Left renal pelvis (tissue), 4 donors: Measurements from ENCODE around the gene CGB5. TPM values are rescaled to one million over a fixed set of nuclear protein-coding genes. Genes with fewer than 3 reads are reported as not detected.
"Not testable (repeated sequence)": the region's sequence is repeated elsewhere in the genome, so short reads cannot be mapped to it uniquely, and the experiment has no call there.

Experiments used
- DNase-seq, 4 donors: peaks; one replicate each; pipeline ENCODE4 v3.0.0-alpha.2; 2013; ENCODE audit warnings: low read depth in 4 of 4, low spot score in 3 of 4
- polyA plus RNA-seq, 4 donors: library from polyadenylated mRNA; unstranded; fragments of 120-200 nt; gene quantifications; one replicate each; pipeline ENCODE4 v1.2.1, GENCODE V29; 2013; ENCODE audit not compliant: insufficient read length in 4 of 4

Gene CGB5
- polyA plus RNA-seq: under 1 TPM in 1 of 4 donors, not detected in 3; 0.18 TPM

DNA sequence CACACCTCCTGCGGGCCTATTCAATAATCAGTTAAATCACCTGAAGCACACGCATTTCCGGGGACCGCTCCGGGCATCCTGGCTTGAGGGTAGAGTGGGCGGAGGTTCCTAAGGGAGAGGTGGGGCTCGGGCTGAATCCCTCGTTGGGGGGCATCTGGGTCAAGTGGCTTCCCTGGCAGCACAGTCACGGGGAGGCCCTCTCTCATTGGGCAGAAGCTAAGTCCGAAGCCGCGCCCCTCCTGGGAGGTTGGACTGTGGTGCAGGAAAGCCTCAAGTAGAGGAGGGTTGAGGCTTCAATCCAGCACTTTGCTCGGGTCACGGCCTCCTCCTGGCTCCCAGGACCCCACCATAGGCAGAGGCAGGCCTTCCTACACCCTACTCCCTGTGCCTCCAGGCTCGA is at the start of gene CGB5:
TSS of gene CGB5 (plus strand) at position 301 of the 400 bp plus-strand sequence. CDS start 362 bp downstream, outside the sequence.
- not testable (repeated sequence) for DNase-seq

DNA sequence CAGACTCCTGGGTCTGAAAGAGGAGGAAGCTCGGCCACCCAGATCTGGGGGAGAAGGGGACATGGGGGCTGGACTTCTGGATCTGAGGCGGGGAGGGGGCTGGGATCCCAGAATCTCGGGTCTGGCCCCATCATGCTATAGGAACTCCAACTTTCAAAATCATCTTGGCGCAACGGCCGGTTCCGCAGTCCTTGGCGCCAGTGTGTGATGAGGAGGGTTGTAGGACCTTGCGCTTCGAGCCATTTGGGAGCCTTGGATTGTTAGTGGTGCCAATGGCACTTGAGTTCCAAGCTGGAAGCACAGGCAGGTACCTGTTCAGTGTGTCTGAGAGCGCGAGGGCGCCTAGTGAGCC is 49.6 kb upstream of the CGB5 start:
- no peak for DNase-seq

DNA sequence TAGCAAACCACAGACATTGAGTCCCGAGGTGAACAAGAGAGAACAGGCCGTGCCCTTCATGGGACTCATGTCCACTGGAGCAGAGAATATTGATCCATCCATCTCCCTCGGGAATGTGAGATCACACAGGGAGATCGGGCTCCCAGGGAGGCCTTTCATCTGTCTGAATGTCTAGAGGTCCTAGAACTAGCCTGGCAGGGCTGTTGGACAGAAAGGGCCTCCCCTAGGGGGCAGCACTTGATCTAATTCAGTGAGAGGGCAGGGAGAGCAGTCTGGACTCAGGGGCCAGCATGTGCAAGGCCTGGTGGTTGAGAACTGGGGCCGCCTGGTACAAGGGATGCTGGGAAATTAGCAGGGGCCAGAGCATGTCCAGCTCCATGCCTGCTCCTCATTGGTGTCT is 45.7 kb upstream of the CGB5 start:
- no peak for DNase-seq

DNA sequence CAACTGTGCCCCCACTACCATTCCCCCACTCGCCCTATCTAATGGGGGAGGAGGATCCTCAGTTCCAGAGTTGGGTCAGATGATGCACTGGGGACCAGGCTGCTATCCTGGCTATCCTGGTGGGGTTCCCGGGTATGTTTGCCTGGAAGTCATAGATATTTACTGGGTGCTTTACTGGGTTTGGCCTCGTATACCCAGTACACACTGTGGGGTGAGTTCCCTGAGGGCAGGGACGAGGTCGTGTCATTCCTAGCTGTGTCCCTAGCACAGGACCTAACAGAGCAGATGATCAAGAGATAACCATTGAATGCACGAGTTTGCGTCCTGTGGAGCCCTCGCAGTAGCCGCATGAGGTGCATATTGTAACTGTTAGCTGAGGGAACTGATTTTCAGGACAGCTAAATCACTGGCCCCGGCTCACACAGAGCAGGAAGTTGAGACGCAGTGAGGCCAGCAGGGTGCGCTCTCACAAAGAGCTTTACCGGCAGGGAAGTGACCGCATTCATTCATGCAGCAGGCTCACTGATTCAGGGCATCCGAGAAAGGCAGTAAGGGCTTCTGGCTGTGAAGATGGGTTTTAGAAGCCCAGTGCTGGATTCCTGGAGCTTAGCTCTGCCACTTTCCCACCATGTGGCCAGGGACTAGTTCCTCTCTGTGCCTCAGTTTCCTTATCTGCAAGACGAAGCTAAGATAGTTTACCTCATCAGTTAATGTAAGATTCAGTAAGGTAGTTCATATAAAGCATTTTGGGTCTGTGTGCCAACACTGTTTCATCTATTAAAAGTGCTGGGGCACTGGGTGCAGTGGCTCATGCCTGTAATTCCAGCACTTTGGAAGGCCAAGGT is 43.9 kb upstream of the CGB5 start:
- no peak for DNase-seq

DNA sequence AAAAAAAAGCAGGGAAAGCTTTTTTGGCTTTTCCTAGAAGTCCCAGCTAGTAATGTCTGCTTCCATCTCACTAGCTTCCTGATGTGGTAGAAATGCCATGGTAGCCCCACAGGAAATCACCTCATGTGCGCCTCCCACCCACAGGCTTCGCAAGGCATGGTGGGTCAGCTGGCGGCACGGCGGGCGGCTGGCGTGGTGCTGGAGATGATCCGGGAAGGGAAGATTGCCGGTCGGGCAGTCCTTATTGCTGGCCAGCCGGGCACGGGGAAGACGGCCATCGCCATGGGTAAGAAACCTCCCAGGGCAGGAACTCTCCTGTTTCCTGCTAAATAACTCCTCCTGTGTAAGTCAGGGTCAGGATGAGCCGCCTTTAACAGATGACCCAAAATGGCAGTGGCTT is 39.5 kb upstream of the CGB5 start:
- DNase-seq: no peak

DNA sequence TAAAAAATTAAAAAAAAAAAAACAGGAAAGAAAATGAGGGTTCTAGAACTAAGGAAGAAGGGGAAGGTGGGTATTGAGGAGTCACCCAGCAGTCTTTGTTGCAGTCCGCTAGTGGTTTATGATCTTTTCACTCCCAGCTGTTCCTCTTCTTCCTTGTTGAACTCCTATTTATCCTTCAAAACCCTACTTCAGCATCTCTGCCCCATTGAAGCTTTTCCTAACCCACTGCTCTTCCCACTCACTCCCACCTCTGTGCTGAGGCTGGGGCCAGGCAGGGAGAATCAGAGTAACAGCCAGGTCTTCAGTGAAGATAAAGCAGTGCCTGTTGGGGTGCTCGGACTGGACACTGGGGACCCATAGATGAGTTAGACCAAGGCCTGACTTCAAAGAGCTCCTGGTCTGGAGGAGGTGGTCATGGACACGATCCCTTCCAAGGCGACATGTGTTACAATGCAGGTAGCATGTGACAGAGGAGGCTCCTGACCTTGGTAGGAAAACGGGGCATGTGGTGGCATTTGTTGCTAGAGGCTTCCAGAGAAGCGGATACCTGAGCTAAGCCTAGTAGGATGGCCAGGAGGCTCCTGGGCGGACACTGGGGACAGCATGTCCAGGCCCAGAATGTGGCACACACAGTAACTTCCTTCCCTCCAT is 38.6 kb upstream of the CGB5 start:
- DNase-seq: no peak

DNA sequence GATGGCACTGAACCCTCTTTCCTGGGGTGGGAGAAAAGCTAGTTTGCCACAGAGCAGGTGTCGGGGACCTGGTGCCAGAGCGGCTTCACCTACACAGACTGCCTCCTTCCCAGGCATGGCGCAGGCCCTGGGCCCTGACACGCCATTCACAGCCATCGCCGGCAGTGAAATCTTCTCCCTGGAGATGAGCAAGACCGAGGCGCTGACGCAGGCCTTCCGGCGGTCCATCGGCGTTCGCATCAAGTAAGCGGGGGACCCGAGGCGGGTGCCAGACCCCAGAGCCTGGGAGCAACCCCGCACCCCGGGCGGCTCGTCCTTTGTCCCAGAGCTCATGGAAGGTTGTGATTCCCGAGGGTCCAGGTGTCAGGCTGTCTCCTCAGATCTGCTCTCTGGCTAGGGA is 36.7 kb upstream of the CGB5 start:
- DNase-seq: no peak

DNA sequence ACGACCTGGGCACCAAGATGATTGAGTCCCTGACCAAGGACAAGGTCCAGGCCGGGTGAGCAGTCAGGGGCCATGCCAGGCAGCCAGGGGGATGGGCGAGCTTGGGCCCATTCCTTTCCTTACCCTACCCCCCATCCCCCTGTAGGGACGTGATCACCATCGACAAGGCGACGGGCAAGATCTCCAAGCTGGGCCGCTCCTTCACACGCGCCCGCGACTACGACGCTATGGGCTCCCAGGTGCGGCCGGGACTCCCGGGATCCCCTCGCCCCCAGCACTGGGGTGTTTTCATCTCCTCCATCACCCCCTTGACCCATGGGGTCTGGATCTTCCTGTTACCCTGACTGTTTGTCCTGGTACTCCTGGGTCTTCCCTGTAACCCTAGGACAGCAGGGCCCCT is 33.8 kb upstream of the CGB5 start:
- DNase-seq: no peak

DNA sequence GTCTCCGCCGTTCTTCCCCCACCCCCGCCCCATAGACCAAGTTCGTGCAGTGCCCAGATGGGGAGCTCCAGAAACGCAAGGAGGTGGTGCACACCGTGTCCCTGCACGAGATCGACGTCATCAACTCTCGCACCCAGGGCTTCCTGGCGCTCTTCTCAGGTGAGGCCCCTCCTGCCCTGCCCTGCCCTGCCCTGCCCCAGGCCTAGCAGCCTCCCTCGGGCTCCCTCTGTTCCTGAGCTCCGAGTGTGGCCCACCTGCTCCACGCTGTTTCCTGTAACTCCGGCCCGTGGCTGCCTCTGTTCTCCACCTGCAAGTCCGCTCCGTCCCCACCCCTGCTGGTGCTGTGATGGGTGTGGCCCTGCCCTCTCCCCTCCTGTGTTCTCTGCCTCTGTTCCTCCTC is 33.2 kb upstream of the CGB5 start:
- no peak for DNase-seq

DNA sequence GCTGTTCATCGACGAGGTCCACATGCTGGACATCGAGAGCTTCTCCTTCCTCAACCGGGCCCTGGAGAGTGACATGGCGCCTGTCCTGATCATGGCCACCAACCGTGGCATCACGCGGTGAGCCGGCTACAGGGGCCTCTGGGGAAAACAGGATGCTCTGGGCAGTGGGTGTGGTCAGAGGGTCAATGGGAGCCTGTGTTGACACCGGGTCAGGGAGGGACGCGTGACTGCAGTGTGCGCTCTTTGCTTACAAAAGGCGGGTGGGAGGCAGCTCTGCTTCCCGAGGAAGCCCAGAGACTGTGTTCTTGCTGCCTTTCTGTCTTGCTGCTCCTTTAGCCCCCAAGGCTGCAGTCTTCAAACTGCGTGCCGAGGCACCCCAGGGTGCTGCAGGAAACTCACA is 32.5 kb upstream of the CGB5 start:
- no peak for DNase-seq

DNA sequence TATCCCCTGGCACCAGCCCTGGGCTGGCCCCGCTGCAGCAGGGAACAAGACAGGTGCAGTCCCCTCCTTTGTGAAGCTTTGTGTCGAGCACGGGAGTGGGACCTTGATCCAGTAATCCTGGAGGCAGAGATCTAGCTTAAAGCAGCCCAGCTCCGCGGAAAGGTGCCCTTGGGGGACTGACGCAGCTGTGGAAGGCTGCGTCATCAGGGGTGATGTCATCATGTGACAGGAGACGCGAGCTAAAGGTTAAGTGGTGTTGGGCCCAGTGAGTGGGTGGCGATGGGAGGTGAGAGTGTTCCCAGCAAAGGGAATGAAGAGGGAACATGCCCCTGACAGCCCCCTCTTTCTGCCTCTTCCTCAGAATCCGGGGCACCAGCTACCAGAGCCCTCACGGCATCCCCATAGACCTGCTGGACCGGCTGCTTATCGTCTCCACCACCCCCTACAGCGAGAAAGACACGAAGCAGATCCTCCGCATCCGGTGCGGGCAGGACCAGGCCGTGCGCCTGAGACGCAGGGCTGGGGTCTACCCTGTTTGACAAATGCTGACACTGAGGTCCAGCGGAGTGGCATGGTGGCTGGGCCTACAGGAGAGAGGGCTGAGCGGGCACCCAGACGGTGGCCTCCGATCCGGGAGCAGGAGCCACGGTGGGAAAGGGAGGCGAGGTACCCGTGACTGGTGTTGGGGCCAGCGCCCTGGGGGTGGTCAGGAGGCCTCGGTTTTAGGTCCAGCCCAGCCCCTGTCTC is 29.4 kb upstream of the CGB5 start:
- DNase-seq: no peak

DNA sequence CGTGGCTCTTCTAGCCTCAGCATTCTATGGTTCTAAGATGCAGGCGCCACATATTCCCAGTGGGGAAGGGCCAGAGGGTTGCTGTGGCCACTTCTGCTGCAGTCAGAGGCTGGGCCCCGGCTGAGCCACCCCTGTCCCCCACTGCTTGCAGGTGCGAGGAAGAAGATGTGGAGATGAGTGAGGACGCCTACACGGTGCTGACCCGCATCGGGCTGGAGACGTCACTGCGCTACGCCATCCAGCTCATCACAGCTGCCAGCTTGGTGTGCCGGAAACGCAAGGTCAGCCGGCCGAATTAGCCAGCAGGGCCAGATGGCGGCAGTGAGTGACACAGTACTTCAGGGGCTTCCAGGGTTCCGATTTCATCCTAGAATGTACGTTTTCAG is 28.8 kb upstream of the CGB5 start:
- DNase-seq: no peak

DNA sequence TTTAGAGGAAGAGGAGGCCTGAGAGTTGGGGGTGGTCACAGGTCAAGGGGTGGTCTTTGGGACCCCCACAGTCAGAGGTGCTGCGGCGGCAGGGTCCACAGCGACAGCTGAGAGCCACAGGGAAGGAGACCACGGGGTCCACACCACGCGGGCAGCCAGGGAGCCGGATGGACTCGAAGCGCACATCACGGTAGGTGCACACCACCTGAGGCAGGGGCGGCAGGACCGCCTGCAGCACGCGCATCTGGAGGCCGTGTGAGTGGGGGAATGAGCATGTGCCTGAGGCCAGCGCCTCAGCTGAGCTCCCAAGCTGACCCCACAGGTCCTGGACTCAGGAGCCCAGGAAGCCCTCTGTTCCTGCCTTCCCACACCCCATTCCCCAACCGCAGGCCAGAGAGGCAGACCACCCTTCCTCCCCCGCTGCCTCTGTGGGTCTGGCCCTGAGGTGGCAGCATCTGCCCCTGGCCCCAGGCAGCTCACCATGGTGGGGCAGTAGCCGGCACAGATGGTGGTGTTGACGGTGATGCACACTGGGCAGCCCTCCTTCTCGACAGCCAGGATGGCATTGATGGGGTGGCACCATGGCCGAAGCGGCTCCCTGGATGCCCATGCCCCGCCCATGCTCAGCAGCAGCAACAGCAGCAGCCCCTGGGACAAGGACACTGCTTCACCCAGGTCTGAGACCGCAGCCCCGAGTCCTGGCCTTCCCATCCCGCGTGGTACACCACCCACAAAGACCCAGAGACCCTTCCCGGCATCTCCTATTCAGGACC is 27.4 kb upstream of the CGB5 start:
- no peak for DNase-seq

DNA sequence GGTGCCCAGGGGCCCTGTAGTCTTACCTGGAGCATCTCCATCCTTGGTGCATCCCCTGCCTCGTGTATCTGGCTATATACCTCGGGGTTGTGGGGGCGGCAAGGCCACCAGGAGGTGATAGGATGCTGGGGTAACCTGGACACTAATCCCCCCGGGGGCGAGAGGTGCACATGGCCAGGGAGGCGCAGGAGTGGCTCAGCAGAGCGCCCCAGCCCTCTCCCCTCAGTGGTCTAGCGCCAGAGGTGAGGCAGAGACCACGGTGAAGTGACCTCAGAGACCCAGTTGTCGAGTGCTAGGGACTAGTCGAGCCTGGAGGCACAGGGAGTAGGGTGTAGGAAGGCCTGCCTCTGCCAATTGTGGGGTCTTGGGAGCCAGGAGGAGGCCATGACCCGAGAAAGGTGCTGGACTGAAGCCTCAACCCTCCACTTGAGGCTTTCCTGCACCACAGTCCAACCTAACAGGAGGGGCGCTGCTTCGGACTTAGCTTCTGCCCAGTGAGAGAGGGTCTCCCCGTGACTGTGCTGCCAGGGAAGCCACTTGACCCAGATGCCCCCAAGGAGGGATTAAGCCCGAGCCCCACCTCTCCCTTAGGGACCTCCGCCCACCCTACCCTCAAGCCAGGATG is 26.5 kb upstream of the CGB5 start, which contains the start of gene LHB:
TSS of gene LHB (minus strand) at position 51 of the 625 bp plus-strand sequence. CDS start at position 41, 10 bp downstream.
- no peak for DNase-seq

DNA sequence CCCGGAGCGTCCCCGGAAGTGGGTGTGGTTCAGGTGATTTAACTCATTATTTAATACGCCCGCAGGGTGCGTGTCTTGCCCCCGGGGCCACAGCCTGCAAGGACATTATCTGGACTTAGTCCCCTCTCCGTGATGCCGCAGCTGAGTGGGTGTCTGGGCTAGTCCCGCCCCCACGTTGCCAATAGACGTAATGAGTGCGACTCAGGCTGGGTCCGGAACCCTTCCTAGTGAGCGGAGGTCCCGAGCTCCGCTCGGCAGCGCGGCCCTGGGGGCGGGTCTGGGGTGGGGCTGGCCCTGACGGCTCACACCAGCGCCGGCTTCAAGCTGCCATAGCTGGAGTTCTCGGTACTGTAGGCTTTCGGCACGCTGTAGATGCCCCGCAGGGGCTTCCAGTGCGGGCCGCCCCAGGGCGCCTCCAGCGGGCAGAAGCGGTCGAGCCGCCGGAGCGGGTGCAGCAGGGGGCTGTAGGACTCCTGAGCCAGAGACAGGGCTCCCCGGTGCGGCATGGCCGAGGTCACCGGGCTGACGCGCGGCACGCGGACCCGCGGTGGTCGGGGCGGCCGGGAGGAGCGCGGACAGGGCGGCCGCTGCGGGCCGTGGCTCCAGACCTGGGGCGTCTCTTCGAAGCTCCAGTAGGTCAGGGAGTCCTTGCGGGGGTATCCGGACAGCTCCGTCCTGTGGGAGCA is 25.8 kb upstream of the CGB5 start:
- DNase-seq: no peak

DNA sequence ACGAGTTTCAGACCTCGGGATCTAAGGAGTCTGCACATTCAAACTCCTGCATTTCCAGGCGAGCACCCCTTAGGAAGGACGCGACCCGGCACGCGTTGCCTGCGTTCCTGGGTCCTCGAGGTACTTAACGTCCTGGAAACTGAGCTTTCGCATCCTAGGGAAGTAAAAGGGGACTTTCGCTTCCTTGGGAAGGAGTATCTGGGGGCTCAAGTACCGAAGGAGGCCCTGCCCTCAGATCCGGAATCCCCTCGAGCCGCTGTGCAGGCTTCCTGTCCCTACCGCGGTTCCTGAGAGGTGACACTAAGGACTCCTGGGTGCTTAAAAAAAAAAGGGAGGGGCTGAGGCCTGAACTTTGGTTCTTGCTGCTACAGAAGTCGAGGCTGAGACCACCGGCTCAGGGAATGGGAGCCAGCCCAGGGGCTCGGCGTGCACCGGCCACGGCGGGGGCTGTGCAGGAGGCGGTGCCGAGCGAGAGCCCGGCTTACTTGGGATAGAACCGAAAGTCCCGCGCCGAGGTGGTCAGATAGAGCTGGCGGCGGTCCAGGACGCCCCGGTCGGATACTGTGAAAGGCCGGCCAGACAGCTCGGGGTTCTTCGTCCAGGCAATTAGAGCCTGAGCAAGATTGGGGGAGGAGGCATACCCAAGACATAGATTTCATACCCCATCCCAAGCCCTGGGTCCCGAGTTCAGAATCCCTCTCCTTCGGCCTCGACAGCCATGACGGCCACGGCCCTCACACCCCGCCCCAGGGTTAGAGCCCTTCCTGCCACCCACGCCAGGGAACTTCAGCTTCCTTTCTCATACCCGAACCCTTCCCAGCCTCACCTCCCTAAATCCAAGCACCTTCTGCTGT is 25.0 kb upstream of the CGB5 start:
- not testable (repeated sequence) for DNase-seq

DNA sequence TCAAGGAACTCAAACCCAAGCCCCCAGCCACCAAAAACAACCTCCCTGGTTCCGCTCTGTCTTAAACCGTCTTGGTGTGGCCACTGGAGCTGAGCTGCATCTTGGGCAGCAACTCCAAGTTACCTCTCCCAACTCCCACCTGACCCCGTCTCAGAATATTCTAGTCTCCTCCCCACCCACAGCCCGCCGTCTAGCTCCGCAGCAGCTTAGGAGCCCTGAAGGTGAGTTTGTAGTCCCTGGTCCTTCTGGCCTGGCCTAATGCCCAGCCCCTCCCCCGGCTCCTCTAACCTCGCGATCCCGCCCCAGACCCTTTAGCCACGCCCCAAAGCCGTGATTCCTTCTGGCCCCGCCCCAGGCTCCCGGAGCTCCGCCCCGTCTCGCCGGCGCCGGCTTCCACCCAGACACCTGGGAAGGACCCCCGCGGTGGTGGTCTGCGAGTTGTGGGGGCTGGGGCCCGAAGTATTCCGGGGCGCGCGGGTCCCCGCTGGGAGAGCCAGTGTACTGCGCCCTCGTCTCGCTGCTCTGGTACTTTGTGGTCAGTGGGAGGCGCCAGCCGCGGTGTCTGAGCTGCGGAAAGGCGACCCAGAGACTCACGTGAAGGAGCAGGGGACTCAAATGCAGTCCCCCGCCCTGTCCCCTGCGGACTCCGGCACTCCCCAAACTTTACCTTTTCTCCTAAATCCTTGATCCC is 24.3 kb upstream of the CGB5 start:
- DNase-seq: no peak

DNA sequence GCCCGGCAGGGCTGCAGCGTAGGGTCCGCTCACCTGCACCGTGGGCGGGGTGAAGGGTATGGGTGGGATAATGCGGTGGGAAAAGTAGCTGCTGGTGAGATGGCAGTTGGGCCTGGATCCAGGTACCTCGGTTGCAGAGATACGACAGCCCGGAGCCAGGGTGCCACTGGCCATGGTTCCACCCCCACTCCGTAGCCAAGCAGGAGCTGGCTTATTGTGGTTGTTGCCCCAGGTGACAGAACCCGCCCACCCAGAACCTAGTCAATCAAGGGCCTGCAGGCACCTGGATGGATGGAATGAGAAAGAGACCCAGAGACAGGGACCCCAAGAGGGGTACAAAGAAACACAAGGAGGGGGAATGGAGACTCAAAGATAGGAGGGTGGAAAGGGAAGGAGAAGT is 23.3 kb upstream of the CGB5 start:
- DNase-seq: no peak
